ENCODE results near the gene NPW.
"Not testable (repeated sequence)": the region's sequence is repeated elsewhere in the genome, so short reads cannot be mapped to it uniquely, and the experiment has no call there.

NPW gene

GRCh38 chr16:2002406-2003230 lies 17.0 kb upstream of the NPW start:
- Mint-ChIP-seq H3K27me3 (no peaks in the 10 kb centered on the region), H3K9me3 (no peaks in the 10 kb centered on the region), H3K4me1 (peaks cover 20% of the 10 kb centered on the region), H3K36me3 (peaks cover 10% of the 10 kb centered on the region), H3K27ac (no peak overlapping the region), H3K4me3 (no peak overlapping the region)
- ATAC-seq (ENCODE audit: low read depth): no peak
- no peak for DNase-seq (ENCODE audit: low spot score in 2 of 2)

DNA sequence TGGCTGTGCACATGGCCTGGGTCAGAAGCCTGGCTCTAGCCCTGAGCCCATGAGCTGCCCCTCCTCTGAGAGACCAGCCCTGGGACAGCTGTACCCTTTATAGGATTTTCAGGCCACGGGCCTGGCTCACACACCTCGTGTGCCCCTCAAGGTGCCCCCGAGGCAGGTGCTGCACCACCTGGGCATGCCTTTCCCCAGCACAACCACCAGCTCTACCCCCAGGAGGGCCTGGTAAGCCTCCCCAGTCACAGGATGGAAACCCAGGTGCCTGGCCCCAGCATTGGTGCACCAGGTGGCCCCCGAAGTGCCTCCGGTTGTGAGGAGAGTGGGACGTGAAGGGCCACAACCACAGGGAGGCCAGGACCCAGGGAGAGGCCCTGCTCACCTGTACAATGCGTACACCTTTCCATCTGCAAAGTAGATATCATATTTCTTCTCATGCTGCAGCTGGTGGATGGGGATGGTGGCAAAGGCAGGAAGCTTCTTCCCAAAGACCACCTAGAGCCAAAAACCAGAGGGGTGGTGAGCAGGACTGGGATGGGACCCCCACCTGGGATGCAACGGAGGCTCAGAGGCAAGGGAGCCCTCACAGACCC lies 16.3 kb upstream of the NPW start:
- H3K27me3 Mint-ChIP-seq: no peaks in the 10 kb centered on the region
- no peak for ATAC-seq (ENCODE audit: low read depth)
- peaks cover 27% of the 10 kb centered on the region for H3K4me1 Mint-ChIP-seq
- no peak overlapping the region for H3K4me3 Mint-ChIP-seq
- no peaks in the 10 kb centered on the region for H3K9me3 Mint-ChIP-seq
- peaks cover 9% of the 10 kb centered on the region for H3K36me3 Mint-ChIP-seq
- DNase-seq (ENCODE audit: low spot score in 2 of 2): no peak
- no peak overlapping the region for H3K27ac Mint-ChIP-seq

GRCh38 chr16:2003827-2004641 lies 15.6 kb upstream of the NPW start:
- peak; percentile 87 to 92 for DNase-seq (ENCODE audit: low spot score in 2 of 2)
- Mint-ChIP-seq H3K27me3 (no peaks in the 10 kb centered on the region), H3K9me3 (no peaks in the 10 kb centered on the region), H3K27ac (no peak overlapping the region), H3K4me1 (peaks cover 33% of the 10 kb centered on the region), H3K36me3 (peaks cover 7% of the 10 kb centered on the region), H3K4me3 (no peak overlapping the region)
- ATAC-seq (ENCODE audit: low read depth): peak; percentile 99

- DNase-seq (ENCODE audit: low spot score in 2 of 2) (no peak), ATAC-seq (ENCODE audit: low read depth) (no peak)
- Mint-ChIP-seq H3K36me3 (peaks cover 7% of the 10 kb centered on the region), H3K4me3 (no peak overlapping the region), H3K4me1 (peaks cover 33% of the 10 kb centered on the region), H3K27me3 (no peaks in the 10 kb centered on the region), H3K27ac (no peak overlapping the region), H3K9me3 (no peaks in the 10 kb centered on the region)
These were observed 14.6 kb upstream of the NPW start for GRCh38 chr16:2004795-2005517.

DNA sequence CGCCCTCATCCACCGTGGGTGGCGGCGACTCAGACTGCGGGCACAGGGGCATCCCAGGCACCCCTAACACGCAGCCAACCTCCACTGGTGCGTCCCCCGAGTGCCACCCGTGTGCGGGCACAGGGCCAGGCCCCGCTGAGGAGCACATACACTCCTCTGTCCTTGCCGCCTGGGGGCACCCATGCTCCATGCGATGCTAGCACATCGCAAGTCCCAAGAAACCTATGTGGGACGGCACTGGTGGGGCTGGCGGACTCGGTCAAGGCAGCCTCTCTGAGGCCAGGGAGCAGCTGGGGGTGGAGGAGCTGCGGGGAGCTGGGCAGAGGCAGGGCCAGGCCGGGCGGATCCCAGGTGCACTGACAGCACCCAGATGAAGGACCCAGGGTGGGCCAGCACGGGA lies 13.9 kb upstream of the NPW start:
- Mint-ChIP-seq H3K36me3 (peaks cover 6% of the 10 kb centered on the region), H3K4me1 (peaks cover 36% of the 10 kb centered on the region), H3K4me3 (no peak overlapping the region), H3K27me3 (no peaks in the 10 kb centered on the region), H3K27ac (no peak overlapping the region), H3K9me3 (no peaks in the 10 kb centered on the region)
- DNase-seq (ENCODE audit: low spot score in 2 of 2): no peak
- no peak for ATAC-seq (ENCODE audit: low read depth)

DNA sequence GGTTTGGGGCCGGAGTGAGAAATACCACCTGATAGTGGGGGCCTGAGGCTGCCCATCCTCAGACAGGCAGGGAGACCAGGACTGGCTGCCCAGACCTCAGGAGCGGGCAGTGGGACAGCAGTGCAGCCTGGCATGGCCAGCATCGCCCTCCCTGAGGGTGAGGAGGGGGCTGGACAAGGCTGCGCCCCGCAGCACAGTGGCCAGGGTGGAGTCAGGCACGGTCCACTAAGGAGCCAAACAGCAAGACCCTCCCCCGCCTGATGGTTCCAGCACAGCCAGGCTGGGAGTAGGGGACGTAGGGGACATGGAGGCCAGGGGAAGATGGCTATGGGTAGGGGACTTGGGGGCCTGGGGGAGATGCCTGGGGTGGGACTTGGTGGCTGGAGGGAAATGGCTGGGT lies 13.3 kb upstream of the NPW start:
- no peak for ATAC-seq (ENCODE audit: low read depth)
- Mint-ChIP-seq H3K27ac (peak overlapping the region; percentile 1), H3K4me1 (peaks cover 36% of the 10 kb centered on the region), H3K27me3 (no peaks in the 10 kb centered on the region), H3K9me3 (no peaks in the 10 kb centered on the region), H3K4me3 (no peak overlapping the region), H3K36me3 (peaks cover 2% of the 10 kb centered on the region)
- no peak for DNase-seq (ENCODE audit: low spot score in 2 of 2)

GRCh38 chr16:2007081-2007836 lies 12.3 kb upstream of the NPW start:
- H3K4me1 Mint-ChIP-seq: peaks cover 36% of the 10 kb centered on the region
- peak overlapping the region; percentile 71 for H3K4me3 Mint-ChIP-seq
- H3K27me3 Mint-ChIP-seq: no peaks in the 10 kb centered on the region
- no peak for ATAC-seq (ENCODE audit: low read depth)
- peak overlapping the region; percentile 1 for H3K27ac Mint-ChIP-seq
- no peak for DNase-seq (ENCODE audit: low spot score in 2 of 2)
- no peaks in the 10 kb centered on the region for H3K36me3 Mint-ChIP-seq
- H3K9me3 Mint-ChIP-seq: no peaks in the 10 kb centered on the region

DNA sequence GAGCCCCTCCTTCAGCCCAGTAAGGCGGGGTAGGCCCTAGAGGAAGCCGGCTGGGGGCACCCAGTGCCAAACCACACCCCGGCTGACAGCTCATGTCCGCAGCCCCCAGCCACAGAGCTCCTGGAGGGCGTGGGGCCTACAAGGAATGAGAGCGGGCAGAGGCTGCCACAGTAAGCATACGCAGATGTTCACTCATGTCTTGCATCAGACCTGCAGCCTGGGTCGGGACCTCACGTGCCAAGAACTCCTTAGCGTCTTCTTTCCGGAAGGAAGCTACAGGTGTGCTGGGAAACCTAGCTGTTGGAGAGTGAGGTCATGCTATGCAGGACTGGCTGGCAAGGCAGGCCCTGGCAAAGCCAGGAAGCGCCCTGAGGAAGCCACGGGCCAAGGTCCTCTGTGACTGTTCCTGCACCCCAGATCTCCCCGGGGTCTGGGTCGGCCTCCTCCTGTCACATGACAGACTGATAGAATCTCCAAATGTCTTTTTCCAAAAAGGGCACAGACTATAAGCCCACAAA lies 11.5 kb upstream of the NPW start:
- H3K4me3 Mint-ChIP-seq: peak overlapping the region; percentile 71
- ATAC-seq (ENCODE audit: low read depth) (no peak), DNase-seq (ENCODE audit: low spot score in 2 of 2) (no peak)
- H3K27me3 Mint-ChIP-seq: no peaks in the 10 kb centered on the region
- H3K36me3 Mint-ChIP-seq: no peaks in the 10 kb centered on the region
- peak overlapping the region; percentile 26 for H3K27ac Mint-ChIP-seq
- no peaks in the 10 kb centered on the region for H3K9me3 Mint-ChIP-seq
- peaks cover 36% of the 10 kb centered on the region for H3K4me1 Mint-ChIP-seq

DNA sequence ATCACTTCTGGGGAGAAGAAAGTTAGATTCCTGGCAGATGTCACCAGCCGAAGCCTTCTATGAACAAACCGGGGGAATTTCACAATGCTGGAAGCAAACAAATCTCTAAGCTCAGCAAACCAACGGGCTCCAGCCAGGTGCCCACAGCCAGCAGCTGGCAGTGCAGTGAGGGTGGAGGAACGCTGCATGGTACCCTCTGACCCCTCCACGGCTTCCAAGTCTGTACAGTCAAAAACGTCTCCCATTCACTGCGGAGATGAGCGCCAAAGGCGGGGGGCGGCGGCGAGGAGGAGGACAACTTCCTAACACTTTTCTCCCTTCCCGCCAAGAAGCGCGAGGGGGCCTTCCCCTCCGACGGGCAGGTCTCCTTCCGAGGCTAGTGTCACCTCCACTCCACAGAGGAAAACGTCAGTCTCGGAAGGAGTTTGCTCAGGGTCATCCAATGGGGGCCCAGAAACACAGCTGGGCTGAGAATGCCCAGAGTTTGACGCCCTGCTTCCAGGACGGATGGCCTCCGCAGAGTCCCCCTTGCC lies 10.9 kb upstream of the NPW start:
- Mint-ChIP-seq H3K9me3 (no peaks in the 10 kb centered on the region), H3K27me3 (no peaks in the 10 kb centered on the region), H3K4me3 (peak overlapping the region; percentile 71), H3K36me3 (no peaks in the 10 kb centered on the region), H3K4me1 (peaks cover 36% of the 10 kb centered on the region), H3K27ac (peak overlapping the region; percentile 26)
- ATAC-seq (ENCODE audit: low read depth): no peak
- no peak for DNase-seq (ENCODE audit: low spot score in 2 of 2)

- H3K27me3 Mint-ChIP-seq: no peaks in the 10 kb centered on the region
- H3K4me3 Mint-ChIP-seq: peak overlapping the region; percentile 71
- H3K4me1 Mint-ChIP-seq: peaks cover 33% of the 10 kb centered on the region
- DNase-seq (ENCODE audit: low spot score in 2 of 2) (no peak), ATAC-seq (ENCODE audit: low read depth) (peak; percentile 46)
- H3K27ac Mint-ChIP-seq: no peak overlapping the region
- H3K9me3 Mint-ChIP-seq: no peaks in the 10 kb centered on the region
- no peaks in the 10 kb centered on the region for H3K36me3 Mint-ChIP-seq
These were observed 10.3 kb upstream of the NPW start for GRCh38 chr16:2009164-2009711.

DNA sequence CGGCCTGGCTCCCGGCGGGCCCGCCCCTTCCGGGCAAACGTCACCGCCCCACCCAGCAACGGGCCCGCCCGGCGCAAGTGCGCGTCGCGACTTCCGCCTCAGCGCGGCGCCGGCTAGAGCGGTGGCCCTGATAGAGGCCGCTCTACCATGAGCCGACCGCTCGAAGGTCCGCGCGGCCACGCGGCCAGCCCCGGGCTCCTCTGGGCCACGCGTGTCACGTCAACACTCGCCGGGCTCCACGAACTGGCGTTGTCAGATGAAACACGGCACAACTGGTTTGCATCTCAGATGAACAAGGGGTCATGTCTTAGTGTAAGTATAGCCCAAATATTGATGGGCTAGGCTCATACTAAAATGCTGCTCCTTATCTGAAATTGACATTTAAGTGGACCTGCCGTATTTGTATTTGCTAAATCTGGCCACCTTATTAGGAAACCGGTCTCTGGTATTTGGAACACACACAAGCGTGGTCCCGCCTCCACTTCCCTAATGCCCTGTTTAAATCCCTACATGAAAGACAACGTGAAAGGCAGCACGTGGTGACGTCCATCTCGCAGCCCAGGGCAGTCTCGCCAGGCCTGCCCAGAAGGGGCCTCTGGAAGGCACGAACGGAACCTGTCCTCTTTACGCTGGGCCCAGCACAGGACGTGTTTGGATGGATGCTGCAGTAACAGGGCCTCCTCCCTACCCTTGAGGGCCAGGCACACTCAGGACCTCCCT lies 9.6 kb upstream of the NPW start, which contains the start of gene ZNF598:
Gene ZNF598, minus strand, starts transcription at position 31 of the 720 bp plus-strand sequence.
- no peaks in the 10 kb centered on the region for H3K36me3 Mint-ChIP-seq
- H3K4me3 Mint-ChIP-seq: peak within 1 kb of the TSS; percentile 91
- H3K9me3 Mint-ChIP-seq: no peaks in the 10 kb centered on the region

DNA sequence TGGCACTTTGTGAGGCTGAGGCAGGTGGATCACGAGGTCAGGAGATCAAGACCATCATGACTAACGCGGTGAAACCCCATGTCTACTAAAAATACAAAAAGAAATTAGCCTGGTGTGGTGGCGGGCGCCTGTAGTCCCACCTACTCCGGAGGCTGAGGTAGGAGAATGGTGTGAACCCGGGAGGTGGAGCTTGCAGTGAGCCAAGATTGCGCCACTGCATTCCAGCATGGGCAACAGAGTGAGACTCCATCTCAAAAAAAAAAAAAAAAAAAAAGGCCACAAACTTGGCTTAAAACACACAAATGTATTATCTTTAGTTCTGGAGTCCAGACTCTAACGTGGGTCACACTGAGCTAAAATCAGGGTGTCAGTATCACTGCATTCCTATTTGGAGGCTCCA lies 7.9 kb upstream of the NPW start:
- H3K9me3 Mint-ChIP-seq; H3K27ac Mint-ChIP-seq; H3K36me3 Mint-ChIP-seq; ATAC-seq (ENCODE audit: low read depth); DNase-seq (ENCODE audit: low spot score in 2 of 2); H3K27me3 Mint-ChIP-seq; H3K4me3 Mint-ChIP-seq: not testable (repeated sequence)
- H3K4me1 Mint-ChIP-seq: peaks cover 20% of the 10 kb centered on the region

More for the DNA sequence above, 9.6 kb upstream of the NPW start, which contains the start of gene ZNF598:
- peak; percentile 97 for ATAC-seq (ENCODE audit: low read depth)
- Mint-ChIP-seq H3K27ac (peak within 1 kb of the TSS; percentile 92), H3K27me3 (no peaks in the 10 kb centered on the region), H3K4me1 (peaks cover 32% of the 10 kb centered on the region)
- peak; percentile 69 to 77 for DNase-seq (ENCODE audit: low spot score in 2 of 2)

Measured in memory B cell (primary cell).